ENCODE measurements around the gene ATL2. TPM values are rescaled to one million over a fixed set of nuclear protein-coding genes. Genes with fewer than 3 reads are reported as not detected.

The ATL2 gene
- total and polyA plus RNA-seq, 2 donors (not counting 3 experiments of a cell fraction or from before 2014, with no cell fraction given) = 23.9 to 45.5 TPM

DNA sequence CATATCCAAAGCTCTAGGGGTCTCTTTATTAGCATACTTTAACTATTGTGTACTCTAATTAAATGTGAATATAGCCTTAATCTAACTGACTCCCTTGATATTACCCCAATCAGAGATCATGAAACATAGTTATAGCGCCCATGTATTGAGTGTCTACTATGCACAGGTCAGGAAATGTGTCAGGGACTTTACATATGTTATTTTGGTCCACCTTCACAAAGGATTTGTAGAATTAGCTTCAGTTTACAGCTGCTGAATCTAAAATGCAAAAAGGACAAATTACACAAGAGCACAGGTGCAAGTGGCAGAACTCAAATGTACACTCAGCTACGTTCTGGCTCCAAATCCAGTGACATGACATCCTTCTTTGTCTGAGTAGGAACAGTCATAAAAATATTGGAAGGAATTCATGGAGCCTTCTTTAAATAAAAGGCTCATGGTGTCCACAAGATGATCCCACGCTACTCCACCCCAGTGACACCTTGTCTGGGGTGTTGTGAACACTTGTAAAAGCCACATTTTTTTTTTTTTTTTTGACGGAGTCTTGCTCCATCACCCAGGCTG, 38.7 kb upstream of the ATL2 start:
- Histone ChIP-seq H3K27ac (ENCODE audit: insufficient read depth, low read depth, low read length) (no peak overlapping the region), H2AFZ (ENCODE audit: low read depth, low read length) (no peak overlapping the region), H4K20me1 (replicated peaks; ENCODE audit: control insufficient read depth, extremely low read depth, insufficient read depth, low read length) (no peaks in the 10 kb centered on the region), H3K4me3 (replicated peaks in 1 of 3; ENCODE audit: insufficient read depth in 1 of 3, low read depth in 1 of 3, low read length in 3 of 3) (no peak overlapping the region), H3K4me1 (ENCODE audit: control insufficient read depth, extremely low read depth, insufficient read depth, low read length) (no peaks in the 10 kb centered on the region), H3K27me3 (ENCODE audit: control insufficient read depth in 2 of 2, insufficient read depth in 2 of 2, low read length in 2 of 2) (peaks cover 0 to 2% of the 10 kb centered on the region in 2 experiments), H3K4me2 (ENCODE audit: insufficient read depth, low read length) (no peak overlapping the region), H3K9me1 (replicated peaks; ENCODE audit: control insufficient read depth, extremely low read depth, insufficient read depth, low read length) (no peaks in the 10 kb centered on the region), H3K36me3 (ENCODE audit: control insufficient read depth in 2 of 2, extremely low read depth in 1 of 2, insufficient read depth in 2 of 2, low read length in 2 of 2) (no peaks in the 10 kb centered on the region), H3K79me2 (ENCODE audit: control insufficient read depth, insufficient read depth, low read length) (no peaks in the 10 kb centered on the region), H3K9ac (replicated peaks; ENCODE audit: extremely low read depth, insufficient read depth, low read length) (no peak overlapping the region), H3K9me3 (replicated peaks; ENCODE audit: control insufficient read depth, insufficient read depth, low read length) (no peaks in the 10 kb centered on the region)
- intact Hi-C loops (cut with micrococcal nuclease) = no loop called here
- TF ChIP-seq, protein P1, sequence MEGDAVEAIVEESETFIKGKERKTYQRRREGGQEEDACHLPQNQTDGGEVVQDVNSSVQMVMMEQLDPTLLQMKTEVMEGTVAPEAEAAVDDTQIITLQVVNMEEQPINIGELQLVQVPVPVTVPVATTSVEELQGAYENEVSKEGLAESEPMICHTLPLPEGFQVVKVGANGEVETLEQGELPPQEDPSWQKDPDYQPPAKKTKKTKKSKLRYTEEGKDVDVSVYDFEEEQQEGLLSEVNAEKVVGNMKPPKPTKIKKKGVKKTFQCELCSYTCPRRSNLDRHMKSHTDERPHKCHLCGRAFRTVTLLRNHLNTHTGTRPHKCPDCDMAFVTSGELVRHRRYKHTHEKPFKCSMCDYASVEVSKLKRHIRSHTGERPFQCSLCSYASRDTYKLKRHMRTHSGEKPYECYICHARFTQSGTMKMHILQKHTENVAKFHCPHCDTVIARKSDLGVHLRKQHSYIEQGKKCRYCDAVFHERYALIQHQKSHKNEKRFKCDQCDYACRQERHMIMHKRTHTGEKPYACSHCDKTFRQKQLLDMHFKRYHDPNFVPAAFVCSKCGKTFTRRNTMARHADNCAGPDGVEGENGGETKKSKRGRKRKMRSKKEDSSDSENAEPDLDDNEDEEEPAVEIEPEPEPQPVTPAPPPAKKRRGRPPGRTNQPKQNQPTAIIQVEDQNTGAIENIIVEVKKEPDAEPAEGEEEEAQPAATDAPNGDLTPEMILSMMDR (IDR thresholded peaks at IDR 0.05; ENCODE audit: extremely low read depth in 1 of 2, insufficient read depth in 1 of 2, low read depth in 1 of 2, low read length in 2 of 2) = no peak
- no peak for TF ChIP-seq EZH2 (IDR thresholded peaks at IDR 0.05; ENCODE audit: borderline replicate concordance, low read depth, low read length, severe bottlenecking)
- no peak for TF ChIP-seq MYC (IDR thresholded peaks at IDR 0.05; ENCODE audit: low read depth, low read length)
- TF ChIP-seq JUN (IDR thresholded peaks at IDR 0.05; ENCODE audit: borderline replicate concordance, insufficient read depth, insufficient read length, low read depth) = no peak
- TF ChIP-seq GATA2 (IDR thresholded peaks at IDR 0.05; ENCODE audit: insufficient read depth, insufficient read length, low read depth, low read length) = no peak
- no peak for TF ChIP-seq POLR2A (IDR thresholded peaks at IDR 0.05; ENCODE audit: low read depth, low read length)
- no peak for TF ChIP-seq POLR2AphosphoS5 (IDR thresholded peaks at IDR 0.05; ENCODE audit: insufficient read depth, low read depth, low read length)
- no peak for TF ChIP-seq FOS (IDR thresholded peaks at IDR 0.05; ENCODE audit: borderline replicate concordance, insufficient read depth, low read length)
- TF ChIP-seq, protein P2, sequence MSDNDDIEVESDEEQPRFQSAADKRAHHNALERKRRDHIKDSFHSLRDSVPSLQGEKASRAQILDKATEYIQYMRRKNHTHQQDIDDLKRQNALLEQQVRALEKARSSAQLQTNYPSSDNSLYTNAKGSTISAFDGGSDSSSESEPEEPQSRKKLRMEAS (IDR thresholded peaks at IDR 0.05; ENCODE audit: insufficient read depth, insufficient read length) = no peak
- CTCF ChIA-PET = interaction anchor here (1.7 kb wide), 1 partner anchor 8 kb away, joined by 4 read pairs; no protein-coding TSS in a partner anchor
- FAIRE-seq (no peak), DNase-seq (ENCODE audit: low read depth, low spot score) (no peak)
- POLR2A ChIA-PET = no interaction called here
- dilution Hi-C loops (cut with MboI; ENCODE audit: extremely low pct_ligation_motif_present, low sequenced_read_pairs) = no loop called here
- no TSS peak for BruUV-seq (replicated peaks)
